GM19043 (cell line): ENCODE results near the gene ATOH7.

Source experiments
- ATAC-seq: cut with Tn5 transposase; IDR thresholded peaks from one replicate; pipeline ENCODE4 v1.9.1; 2021; ENCODE audit warnings: low read depth; ENCODE audit not compliant: unreplicated experiment

Gene ATOH7

GRCh38 chr10:68184546-68184945 lies 47.4 kb downstream of the ATOH7 start:
- no peak for ATAC-seq
